ENCODE data around the gene SETD3. TPM values are rescaled to one million over a fixed set of nuclear protein-coding genes. Genes with fewer than 3 reads are reported as not detected.

Gene SETD3
- total and polyA plus RNA-seq, 9 donors: 27.9 to 133 (median 79.2) TPM

DNA sequence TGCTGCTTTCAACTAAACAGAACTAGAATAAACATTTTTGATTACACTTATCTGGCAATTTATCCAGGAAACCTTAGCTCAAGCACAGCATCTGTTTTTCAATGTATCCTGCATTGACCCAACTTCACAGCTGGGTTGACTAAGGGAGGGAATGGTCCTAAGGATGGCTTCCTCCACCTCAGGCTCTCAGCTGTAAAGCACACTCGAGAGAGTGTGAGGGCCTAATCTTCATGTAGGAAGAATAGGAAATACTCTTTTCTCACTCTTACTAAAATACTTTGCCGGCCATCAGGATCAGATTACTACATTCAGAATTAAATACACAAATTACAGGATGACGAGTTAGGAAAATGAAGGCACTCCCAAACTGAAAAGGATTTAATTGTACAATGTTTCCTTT, 7.2 kb downstream of the SETD3 start:
- H3K27me3 ChIP-seq: no peaks in the 10 kb centered on the region

DNA sequence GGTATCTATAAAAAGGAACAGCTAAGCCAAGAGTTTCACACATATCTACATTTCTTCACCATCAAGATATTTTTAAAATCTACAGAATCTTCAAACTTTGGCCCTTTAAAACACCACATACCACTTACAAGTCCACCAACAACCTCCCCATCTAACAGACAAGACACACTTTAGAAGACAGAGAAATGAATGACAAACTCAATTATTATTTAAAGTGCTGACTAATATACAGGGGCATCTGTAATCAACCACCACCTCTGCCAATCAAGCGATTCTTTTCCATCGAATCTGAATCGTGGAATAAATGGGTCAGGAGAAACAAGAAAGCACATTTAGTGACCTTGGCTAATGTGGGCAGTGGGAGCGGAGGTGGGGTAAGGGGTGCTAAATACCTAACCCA, 7.7 kb downstream of the SETD3 start:
- Histone ChIP-seq H3K36me3 (no peaks in the 10 kb centered on the region), H3K27me3 (no peaks in the 10 kb centered on the region), H3K9me3 (no peaks in the 10 kb centered on the region), H3K4me1 (ENCODE audit: insufficient read depth) (peaks cover 1% of the 10 kb centered on the region), H3K27ac (no peak overlapping the region), H3K4me3 (no peak overlapping the region)
- intact Hi-C loops (cut with DNase I): no loop called here
- TF ChIP-seq, protein P1, sequence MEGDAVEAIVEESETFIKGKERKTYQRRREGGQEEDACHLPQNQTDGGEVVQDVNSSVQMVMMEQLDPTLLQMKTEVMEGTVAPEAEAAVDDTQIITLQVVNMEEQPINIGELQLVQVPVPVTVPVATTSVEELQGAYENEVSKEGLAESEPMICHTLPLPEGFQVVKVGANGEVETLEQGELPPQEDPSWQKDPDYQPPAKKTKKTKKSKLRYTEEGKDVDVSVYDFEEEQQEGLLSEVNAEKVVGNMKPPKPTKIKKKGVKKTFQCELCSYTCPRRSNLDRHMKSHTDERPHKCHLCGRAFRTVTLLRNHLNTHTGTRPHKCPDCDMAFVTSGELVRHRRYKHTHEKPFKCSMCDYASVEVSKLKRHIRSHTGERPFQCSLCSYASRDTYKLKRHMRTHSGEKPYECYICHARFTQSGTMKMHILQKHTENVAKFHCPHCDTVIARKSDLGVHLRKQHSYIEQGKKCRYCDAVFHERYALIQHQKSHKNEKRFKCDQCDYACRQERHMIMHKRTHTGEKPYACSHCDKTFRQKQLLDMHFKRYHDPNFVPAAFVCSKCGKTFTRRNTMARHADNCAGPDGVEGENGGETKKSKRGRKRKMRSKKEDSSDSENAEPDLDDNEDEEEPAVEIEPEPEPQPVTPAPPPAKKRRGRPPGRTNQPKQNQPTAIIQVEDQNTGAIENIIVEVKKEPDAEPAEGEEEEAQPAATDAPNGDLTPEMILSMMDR (IDR thresholded peaks at IDR 0.05): no peak
- TF ChIP-seq EP300 (IDR thresholded peaks at IDR 0.05) (no peak), POLR2A (IDR thresholded peaks at IDR 0.05) (no peak)
- 75 to 81% (median 79%) methylated on average over 4 of the region's 4 CpGs for WGBS, 3 donors
- DNase-seq: no peak

More for the DNA sequence above, 7.2 kb downstream of the SETD3 start:
- WGBS, 3 donors: 67 to 76% (median 75%) methylated on average over 3 of the region's 3 CpGs
- Histone ChIP-seq H3K27ac (no peak overlapping the region), H3K36me3 (no peaks in the 10 kb centered on the region), H3K4me3 (no peak overlapping the region), H3K9me3 (no peaks in the 10 kb centered on the region), H3K4me1 (ENCODE audit: insufficient read depth) (peaks cover 1% of the 10 kb centered on the region)
- no peak for TF ChIP-seq EP300 (IDR thresholded peaks at IDR 0.05)
- TF ChIP-seq POLR2A (IDR thresholded peaks at IDR 0.05): no peak
- TF ChIP-seq, protein P1 (IDR thresholded peaks at IDR 0.05): no peak
- DNase-seq: no peak
- intact Hi-C loops (cut with DNase I): no loop called here

DNA sequence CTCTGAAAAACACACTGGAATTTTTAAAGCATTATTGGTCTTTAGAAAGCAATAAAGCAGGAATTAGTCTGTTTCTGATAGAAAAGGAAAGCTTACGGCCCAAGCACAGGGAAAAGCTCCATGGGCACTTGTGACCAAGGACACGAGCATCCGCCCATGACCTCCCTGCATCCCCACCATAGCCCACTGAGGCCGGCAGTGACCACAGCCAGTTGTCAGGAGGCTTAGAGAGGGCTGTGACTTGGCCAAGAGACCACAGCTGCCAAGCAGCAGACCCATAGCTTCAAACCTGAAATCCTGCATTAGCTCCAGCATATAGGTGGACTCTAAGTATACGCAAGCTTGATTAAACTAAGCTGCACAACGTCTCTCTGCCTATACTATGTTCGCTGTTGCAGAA, 8.9 kb downstream of the SETD3 start:
- Histone ChIP-seq H3K36me3 (no peaks in the 10 kb centered on the region), H3K27me3 (no peaks in the 10 kb centered on the region), H3K4me3 (no peak overlapping the region), H3K4me1 (ENCODE audit: insufficient read depth) (peaks cover 4% of the 10 kb centered on the region), H3K9me3 (no peaks in the 10 kb centered on the region), H3K27ac (no peak overlapping the region)
- TF ChIP-seq EP300 (IDR thresholded peaks at IDR 0.05) (no peak), POLR2A (IDR thresholded peaks at IDR 0.05) (no peak)
- TF ChIP-seq, protein P1 (IDR thresholded peaks at IDR 0.05): no peak
- intact Hi-C loops (cut with DNase I): no loop called here
- DNase-seq: no peak
- 85 to 92% (median 90%) methylated on average over 7 of the region's 7 CpGs for WGBS, 3 donors

DNA sequence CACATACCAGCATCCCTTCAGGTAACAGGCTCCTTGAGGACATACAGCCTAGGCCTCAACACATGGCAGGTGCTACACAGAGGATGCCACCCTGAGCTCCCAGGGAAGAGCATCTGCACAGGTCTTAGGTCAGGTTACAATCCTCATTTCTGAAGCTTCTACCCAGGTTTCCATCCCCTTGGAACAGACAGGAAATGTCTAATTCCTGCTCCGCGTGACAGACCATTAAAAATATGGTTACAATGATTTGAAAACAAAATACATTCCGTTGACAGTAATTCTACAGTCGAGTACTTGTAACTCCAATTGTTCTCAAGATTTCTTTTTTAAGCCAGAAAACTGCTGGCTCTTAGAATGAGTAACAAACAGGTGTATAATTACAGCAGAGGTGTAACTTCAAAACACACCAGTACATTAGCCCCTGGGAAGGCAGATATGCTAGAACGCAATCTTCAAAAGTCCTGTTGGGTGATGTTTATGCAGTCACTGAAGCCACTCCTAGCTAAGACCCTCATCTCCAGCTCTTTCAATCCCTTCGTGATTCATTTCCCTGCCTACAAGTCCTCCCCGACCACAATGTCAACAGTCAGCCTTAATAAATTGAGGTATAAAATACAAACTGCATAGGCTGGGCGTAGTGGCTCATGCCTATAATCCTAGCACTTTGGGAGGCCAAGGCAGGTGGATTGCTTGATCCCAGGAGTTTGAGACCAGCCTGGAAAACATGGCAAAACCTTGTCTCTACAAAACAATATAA, 11.6 kb downstream of the SETD3 start:
- no peaks in the 10 kb centered on the region for H3K27me3 ChIP-seq
- no peaks in the 10 kb centered on the region for H3K9me3 ChIP-seq
- intact Hi-C loops (cut with DNase I): no loop called here
- H3K4me1 ChIP-seq (ENCODE audit: insufficient read depth): peaks cover 4% of the 10 kb centered on the region
- no peak overlapping the region for H3K4me3 ChIP-seq
- no peak for DNase-seq
- no peak overlapping the region for H3K27ac ChIP-seq
- TF ChIP-seq, protein P1 (IDR thresholded peaks at IDR 0.05): no peak
- TF ChIP-seq EP300 (IDR thresholded peaks at IDR 0.05): no peak
- TF ChIP-seq POLR2A (IDR thresholded peaks at IDR 0.05): no peak
- H3K36me3 ChIP-seq: no peaks in the 10 kb centered on the region
- WGBS, 3 donors: 80 to 81% (median 80%) methylated on average over 8 of the region's 8 CpGs

Data from ovary (tissue), 9 donors.